Measurements from ENCODE around the gene SSR2. TPM values are rescaled to one million over a fixed set of nuclear protein-coding genes. Genes with fewer than 3 reads are reported as not detected.
A peak's percentile ranks its signal among the peaks of the same experiment; 100 is the strongest.

Gene SSR2
- total RNA-seq, 4 donors from 2014 or later: 118 to 229 (median 137) TPM

- TF ChIP-seq CTCF (IDR thresholded peaks at IDR 0.05) (no peak), EP300 (IDR thresholded peaks at IDR 0.05) (no peak), POLR2A (IDR thresholded peaks at IDR 0.05; ENCODE audit: low read depth) (no peak), POLR2AphosphoS5 (IDR thresholded peaks at IDR 0.05) (no peak)
- no peaks in the 10 kb centered on the region for H3K9me3 ChIP-seq
- peaks cover 79 to 91% (median 89%) of the 10 kb centered on the region in 4 donors for H3K4me1 ChIP-seq
- WGBS: 14% methylated on average over 4 of the region's 4 CpGs
- H3K4me3 ChIP-seq: peak overlapping the region; percentile 84 to 90 (median 87)
- H3K27ac ChIP-seq (replicated peaks in 1 of 4): peak overlapping the region; percentile 97
- intact Hi-C loops (cut with DNase I): no loop called here
- peaks cover 0 to 16% (median 2%) of the 10 kb centered on the region in 4 donors for H3K36me3 ChIP-seq
- DNase-seq (ENCODE audit: extremely low spot score): no peak
- H3K27me3 ChIP-seq: no peaks in the 10 kb centered on the region
Observed at GRCh38 chr1:155975375-155976061, 45.2 kb downstream of the SSR2 start.

- Histone ChIP-seq H3K36me3 (peaks cover 0 to 17% (median 4%) of the 10 kb centered on the region in 4 donors), H3K27ac (replicated peaks in 1 of 4) (peak overlapping the region; percentile 97), H3K4me3 (peak overlapping the region; percentile 84 to 90 (median 87)), H3K4me1 (peaks cover 79 to 91% (median 89%) of the 10 kb centered on the region in 4 donors), H3K9me3 (no peaks in the 10 kb centered on the region), H3K27me3 (no peaks in the 10 kb centered on the region)
- 23% methylated on average over 12 of the region's 13 CpGs for WGBS
- TF ChIP-seq POLR2A (IDR thresholded peaks at IDR 0.05; ENCODE audit: low read depth) (no peak), EP300 (IDR thresholded peaks at IDR 0.05) (no peak), CTCF (IDR thresholded peaks at IDR 0.05) (no peak), POLR2AphosphoS5 (IDR thresholded peaks at IDR 0.05) (peak in 1 of 2 donors; percentile 12)
- DNase-seq (ENCODE audit: extremely low spot score): no peak
- intact Hi-C loops (cut with DNase I): no loop called here
Observed at GRCh38 chr1:155974208-155975115, 46.3 kb downstream of the SSR2 start.

- 46% methylated on average over 3 of the region's 3 CpGs for WGBS
- H3K36me3 ChIP-seq: peaks cover 0 to 25% (median 10%) of the 10 kb centered on the region in 4 donors
- peak; percentile 24 to 25 for TF ChIP-seq POLR2AphosphoS5 (IDR thresholded peaks at IDR 0.05)
- no peak for TF ChIP-seq POLR2A (IDR thresholded peaks at IDR 0.05; ENCODE audit: low read depth)
- TF ChIP-seq EP300 (IDR thresholded peaks at IDR 0.05): no peak
- TF ChIP-seq CTCF (IDR thresholded peaks at IDR 0.05): no peak
- no peaks in the 10 kb centered on the region for H3K9me3 ChIP-seq
- peaks cover 79 to 91% (median 89%) of the 10 kb centered on the region in 4 donors for H3K4me1 ChIP-seq
- no peaks in the 10 kb centered on the region for H3K27me3 ChIP-seq
- peak overlapping the region; percentile 97 for H3K27ac ChIP-seq (replicated peaks in 1 of 4)
- intact Hi-C loops (cut with DNase I): no loop called here
- no peak for DNase-seq (ENCODE audit: extremely low spot score)
- no peak overlapping the region for H3K4me3 ChIP-seq
Observed at GRCh38 chr1:155973723-155974122, 47.0 kb downstream of the SSR2 start.

DNA sequence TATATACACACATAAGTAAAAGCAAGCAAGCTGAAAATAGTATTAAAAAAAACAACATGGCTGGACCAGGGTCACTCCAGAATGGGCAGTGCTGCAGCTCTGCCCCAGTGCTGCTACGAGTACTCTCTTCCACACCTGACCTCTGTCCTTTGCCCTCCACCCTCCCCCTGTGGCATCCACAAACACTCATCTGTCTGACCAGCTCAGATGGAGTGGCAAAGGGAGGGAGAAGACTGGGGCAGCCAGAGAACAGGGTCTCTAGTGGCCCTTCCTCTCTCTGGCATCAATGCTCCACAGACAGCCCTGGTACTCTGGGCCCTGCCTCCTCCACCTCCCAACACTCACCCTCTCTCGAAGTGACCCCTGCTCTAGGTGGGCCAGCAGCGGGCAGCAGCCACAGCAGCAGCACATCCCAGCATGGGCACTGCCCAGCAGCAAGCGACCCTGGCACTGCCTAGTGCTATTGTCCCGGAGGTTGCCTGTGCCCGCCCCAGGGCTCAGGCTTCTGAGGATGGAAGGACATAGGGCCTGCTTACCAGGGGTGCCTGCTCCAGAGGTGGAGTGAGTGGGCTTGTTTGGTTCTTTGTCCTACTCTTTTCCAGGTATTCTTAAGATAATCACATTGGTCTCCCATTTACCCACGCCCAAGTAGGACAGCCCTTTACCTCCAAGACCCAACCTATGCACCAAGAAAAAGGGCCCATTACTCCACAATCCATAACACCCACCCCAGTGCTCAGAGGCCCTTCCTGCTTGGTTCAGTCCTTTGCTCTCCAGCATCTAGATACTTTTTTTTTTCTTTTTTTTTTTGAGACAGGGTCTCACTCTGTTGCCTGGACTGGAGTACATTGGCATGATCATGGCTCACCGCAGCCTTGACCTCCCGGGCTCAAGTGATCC, 48.6 kb downstream of the SSR2 start:
- WGBS: 64% methylated on average over 9 of the region's 9 CpGs
- no peaks in the 10 kb centered on the region for H3K27me3 ChIP-seq
- TF ChIP-seq EP300 (IDR thresholded peaks at IDR 0.05) (no peak), CTCF (IDR thresholded peaks at IDR 0.05) (no peak), POLR2A (IDR thresholded peaks at IDR 0.05; ENCODE audit: low read depth) (no peak), POLR2AphosphoS5 (IDR thresholded peaks at IDR 0.05) (no peak)
- peaks cover 0 to 33% (median 13%) of the 10 kb centered on the region in 4 donors for H3K36me3 ChIP-seq
- DNase-seq (ENCODE audit: extremely low spot score): no peak
- H3K9me3 ChIP-seq: no peaks in the 10 kb centered on the region
- peaks cover 93 to 100% (median 99%) of the 10 kb centered on the region in 4 donors for H3K4me1 ChIP-seq
- H3K27ac ChIP-seq (replicated peaks in 1 of 4): peak overlapping the region; percentile 97
- intact Hi-C loops (cut with DNase I): no loop called here
- H3K4me3 ChIP-seq: no peak overlapping the region

All from esophagus muscularis mucosa (tissue), 4 donors.